HG03439 (cell line): Measurements from ENCODE around the gene BTC.
"Not testable (repeated sequence)": the region's sequence is repeated elsewhere in the genome, so short reads cannot be mapped to it uniquely, and the experiment has no call there.

Experiments used
- ATAC-seq: cut with Tn5 transposase; IDR thresholded peaks from one replicate; pipeline ENCODE4 v1.9.1; 2021; ENCODE audit warnings: mild to moderate bottlenecking, moderate library complexity; ENCODE audit not compliant: unreplicated experiment

Gene BTC

GRCh38 chr4:74758551-74759145 is 35.7 kb downstream of the BTC start:
- ATAC-seq, result no peak

- no peak for ATAC-seq
Measured at GRCh38 chr4:74757136-74757535, 37.2 kb downstream of the BTC start.

- ATAC-seq, result no peak
Measured at GRCh38 chr4:74755486-74755885, 38.8 kb downstream of the BTC start.

- no peak for ATAC-seq
Measured at GRCh38 chr4:74754218-74754617, 40.1 kb downstream of the BTC start.

DNA sequence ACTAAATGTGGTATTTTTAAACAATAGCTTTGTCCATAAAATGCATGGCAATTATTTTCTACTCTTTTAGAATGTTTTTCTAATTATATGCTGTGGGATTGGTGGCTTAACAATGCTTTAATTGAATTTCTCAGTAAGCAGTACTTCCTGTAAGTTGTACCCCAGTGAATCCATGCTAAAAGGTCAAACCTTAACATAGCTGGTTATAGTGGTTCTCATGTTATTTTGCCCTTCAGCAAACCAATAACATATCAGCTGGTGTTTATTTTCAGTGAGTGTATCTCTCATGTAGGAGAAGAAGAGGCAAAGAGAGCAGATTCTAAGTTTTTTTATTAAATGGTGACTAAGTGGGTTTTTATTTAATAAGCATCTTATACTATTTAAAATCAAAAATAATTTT is 41.5 kb downstream of the BTC start:
- no peak for ATAC-seq

GRCh38 chr4:74751856-74752255 is 42.5 kb downstream of the BTC start:
- no peak for ATAC-seq

DNA sequence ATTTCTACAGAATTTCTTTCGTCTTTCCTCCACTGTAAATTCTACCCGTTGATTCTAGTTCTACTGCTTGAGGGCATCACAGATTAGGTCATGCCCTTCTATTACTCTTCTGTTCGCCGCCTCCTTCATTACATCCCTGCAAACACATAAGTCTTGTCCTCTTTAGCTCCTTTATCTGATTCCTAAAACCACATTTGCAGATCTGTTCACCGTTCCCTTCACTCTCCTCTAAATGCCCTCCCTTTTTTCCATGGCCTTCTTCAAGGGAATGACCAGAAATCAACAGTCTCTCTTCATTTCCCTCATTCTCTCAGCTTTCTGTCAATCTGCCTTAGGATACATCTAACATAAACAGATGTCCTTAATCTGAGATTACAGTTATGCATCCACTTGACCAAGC is 43.1 kb downstream of the BTC start:
- no peak for ATAC-seq

DNA sequence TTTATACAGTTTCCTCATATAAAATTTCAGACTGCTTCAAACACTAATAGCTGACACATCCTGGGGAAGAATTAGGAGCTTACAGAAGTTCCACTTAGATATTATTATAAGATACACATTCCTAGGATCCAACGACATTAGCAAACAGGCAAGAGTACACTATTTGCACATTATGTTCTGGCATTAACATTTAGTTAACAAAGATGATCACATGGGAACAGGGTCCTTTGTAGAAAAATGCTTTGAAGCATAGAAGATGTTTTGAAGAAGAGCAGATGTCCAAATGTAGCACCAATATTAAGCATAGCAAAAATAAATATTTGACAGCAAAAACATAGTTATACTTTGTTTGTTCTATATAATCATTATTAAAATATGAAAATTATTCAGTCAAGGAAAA is 52.1 kb downstream of the BTC start:
- no peak for ATAC-seq

DNA sequence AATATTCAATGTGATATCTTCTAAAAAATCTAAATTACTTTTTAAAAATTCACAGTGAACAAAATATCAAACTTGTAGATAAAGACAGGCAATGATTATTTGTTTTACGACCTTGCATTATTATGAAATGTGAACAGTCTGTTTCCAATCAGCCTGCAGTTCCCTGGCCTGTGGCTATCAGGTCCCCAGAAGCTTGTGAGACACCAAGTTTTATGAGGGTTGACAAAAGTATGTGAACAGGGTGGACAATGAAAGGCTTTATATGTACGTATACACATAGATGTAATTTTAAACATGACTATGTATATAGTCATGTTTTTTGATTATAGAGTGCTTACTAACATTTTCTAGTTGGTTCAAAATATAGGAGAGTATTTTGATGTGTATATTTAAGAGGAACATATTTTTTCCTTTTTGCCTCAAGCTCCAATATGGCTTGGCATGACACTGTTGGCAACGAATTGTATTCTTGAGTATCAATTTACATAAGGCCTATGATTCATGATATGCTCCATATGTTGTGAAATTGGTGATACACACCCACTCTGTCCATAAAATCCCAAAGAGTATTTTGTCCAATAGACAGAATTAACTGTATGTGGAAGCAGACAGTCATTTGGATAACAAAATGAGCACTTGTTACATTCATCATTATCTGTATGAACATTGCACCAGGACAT is 55.7 kb downstream of the BTC start:
- ATAC-seq, result no peak

DNA sequence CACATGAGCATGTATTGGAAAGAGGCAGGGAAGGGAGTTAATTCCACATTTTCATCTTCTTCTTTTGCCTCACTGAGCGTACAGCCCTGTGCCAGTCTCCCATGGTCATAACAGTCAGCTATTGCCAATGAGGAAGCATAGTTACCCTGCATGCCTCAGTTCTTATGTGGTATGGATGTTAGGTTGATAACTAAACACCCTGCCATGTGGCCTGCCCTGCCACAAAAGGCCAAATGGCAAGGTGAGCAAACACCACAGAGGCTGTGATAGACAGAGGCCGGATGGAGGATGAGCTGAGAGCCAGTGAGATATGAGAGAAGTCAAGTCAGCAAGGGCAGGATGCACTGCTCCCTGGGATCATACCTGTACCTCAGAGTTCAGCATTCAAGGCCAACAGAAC is 59.3 kb downstream of the BTC start:
- ATAC-seq, result no peak

- ATAC-seq, result no peak
Measured at GRCh38 chr4:74733756-74734155, 60.6 kb downstream of the BTC start.

- no peak for ATAC-seq
Measured at GRCh38 chr4:74724979-74725378, 69.3 kb downstream of the BTC start.

DNA sequence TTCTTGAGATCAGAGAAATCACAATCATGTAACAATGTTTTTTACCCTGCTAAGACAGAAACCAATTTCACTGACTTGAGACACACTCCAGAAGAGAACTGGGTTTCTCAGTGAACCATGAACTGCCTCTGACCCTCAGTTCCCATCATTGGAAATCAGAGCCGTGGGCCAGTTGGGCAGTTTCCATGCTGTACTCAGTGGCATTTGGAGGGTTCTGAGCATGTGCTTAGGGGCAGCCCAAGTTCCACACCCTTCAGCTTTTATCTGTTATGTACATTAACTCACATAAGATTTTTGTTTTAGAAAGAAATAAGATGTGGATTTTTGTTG is 77.9 kb downstream of the BTC start:
- no peak for ATAC-seq

DNA sequence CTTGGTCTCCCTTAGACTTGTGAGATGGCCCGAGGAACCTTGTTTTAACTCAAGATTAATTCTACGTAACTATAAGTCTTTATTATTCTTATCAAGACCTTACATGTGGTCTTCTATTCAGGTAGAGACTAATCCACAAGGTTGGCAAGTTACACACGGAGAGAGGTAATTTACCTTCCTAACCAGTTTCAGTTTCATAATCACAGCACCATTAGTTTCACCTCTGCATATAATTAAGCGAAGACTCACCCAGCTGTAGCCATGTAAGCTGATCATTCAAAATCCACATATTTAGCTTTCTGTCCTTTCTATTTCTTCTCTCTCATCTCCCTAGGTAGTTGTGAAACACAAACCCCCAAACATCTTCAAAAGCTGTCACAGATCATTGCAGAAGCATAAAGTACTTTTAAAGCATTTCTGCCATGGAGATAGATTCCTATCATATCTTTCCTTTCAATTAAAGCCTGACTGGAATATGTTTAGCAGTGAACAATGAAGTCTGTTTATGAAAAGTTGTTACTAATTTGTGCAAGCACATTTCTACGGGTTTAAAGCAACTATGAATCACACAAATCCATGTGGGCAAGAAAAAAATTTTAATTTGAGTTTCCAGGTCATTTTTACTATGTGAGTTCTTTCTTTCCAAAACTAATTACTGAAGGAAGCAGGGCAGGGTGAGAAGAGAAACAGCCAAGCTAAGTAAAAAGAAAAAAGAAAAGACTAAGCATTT is 78.5 kb downstream of the BTC start:
- peak; percentile 78 for ATAC-seq

DNA sequence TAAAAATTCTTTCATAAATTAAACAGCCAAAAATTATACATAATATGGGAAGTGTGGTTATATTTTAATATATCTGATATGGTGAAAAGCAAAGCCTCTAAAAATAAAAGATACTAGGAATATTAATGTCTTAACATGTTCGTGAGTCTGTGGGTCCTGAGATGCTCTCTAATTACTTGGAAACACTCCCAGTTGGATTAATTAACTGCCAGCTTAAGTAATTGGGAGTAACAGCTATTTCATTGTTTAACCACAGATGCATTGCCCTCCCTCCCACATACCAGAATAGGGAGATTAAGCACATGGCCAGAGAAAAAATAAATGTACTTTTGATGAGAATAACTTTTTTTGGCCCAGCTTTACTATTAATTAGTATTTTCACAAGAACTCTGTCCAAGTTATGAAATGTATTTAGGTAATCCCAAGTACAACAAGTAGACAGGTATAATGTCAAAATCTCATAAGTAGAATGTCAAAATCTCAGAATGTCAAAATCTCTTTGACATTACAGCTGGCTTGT is 79.7 kb downstream of the BTC start:
- ATAC-seq, result no peak

DNA sequence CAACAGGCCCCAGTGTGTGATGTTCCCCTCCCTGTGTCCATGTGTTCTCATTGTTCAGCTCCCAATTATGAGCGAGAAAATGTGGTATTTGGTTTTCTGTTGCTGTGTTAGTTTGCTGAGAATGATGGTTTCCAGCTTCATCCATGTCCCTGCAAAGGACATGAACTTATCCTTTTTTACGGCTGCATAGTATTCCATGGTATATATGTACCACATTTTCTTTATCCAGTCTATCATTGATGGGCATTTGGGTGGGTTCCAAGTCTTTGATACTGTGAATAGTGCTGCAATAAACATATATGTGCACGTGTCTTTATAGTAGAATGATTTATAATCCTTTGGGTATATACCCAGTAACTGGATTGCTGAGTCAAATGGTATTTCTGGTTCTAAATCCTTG is 86.2 kb downstream of the BTC start:
- not testable (repeated sequence) for ATAC-seq
